OCI-LY7 (cell line): ENCODE data around the gene ARHGAP28. TPM values are rescaled to one million over a fixed set of nuclear protein-coding genes. Genes with fewer than 3 reads are reported as not detected.

Source experiments
- BruUV-seq: library from RNA; stranded (reverse); fragments of 400-500 nt; replicated peaks from 2 replicates; lab custom pipeline; 2021; lab: Mats Ljungman, UMichigan
- CTCF ChIA-PET: fragments of 300-600 bp; sonication (Branson Sonifier 250); formaldehyde crosslinking; loops from one replicate; lab custom pipeline; 2022; ENCODE audit warnings: antibody characterized with exemption; ENCODE audit not compliant: unreplicated experiment; lab: Charles Lee
- POLR2A ChIA-PET: fragments of 300-600 bp; sonication (Branson Sonifier 250); formaldehyde crosslinking; loops from one replicate; lab custom pipeline; 2022; ENCODE audit warnings: antibody characterized with exemption; lab: Charles Lee
- DNase-seq: peaks from one replicate; pipeline ENCODE4 v3.0.0-alpha.2; 2015; ENCODE audit warnings: low spot score
- H2AFZ ChIP-seq: fragments of 200-600 bp; sonication (generic), shearing (Covaris generic); 2 replicates; pipeline ENCODE4 v1.6.1; 2014; ENCODE audit warnings: mild to moderate bottlenecking, antibody characterized with exemption, low read length, moderate library complexity
- H3K27ac ChIP-seq: fragments of 200-600 bp; sonication (generic); 2 replicates; pipeline ENCODE4 v1.5.1; 2014; ENCODE audit warnings: mixed run types, low read depth, mild to moderate bottlenecking, moderate library complexity, low read length, inconsistent platforms; ENCODE audit not compliant: poor library complexity, severe bottlenecking
- H3K36me3 ChIP-seq: fragments of 200-600 bp; sonication (generic); 2 replicates; pipeline ENCODE4 v1.6.1; 2014; ENCODE audit warnings: mild to moderate bottlenecking, antibody characterized with exemption, low read length, moderate library complexity, mixed read lengths; ENCODE audit not compliant: insufficient read depth
- H3K4me1 ChIP-seq: fragments of 200-600 bp; sonication (generic); 2 replicates; pipeline ENCODE4 v1.5.1; 2014; ENCODE audit warnings: mild to moderate bottlenecking, low read length; ENCODE audit not compliant: insufficient read depth, poor library complexity, severe bottlenecking
- H3K4me2 ChIP-seq: fragments of 200-600 bp; sonication (generic); 2 replicates; pipeline ENCODE4 v1.6.1; 2014; ENCODE audit warnings: mild to moderate bottlenecking, low read length
- H3K4me3 ChIP-seq: fragments of 200-600 bp; sonication (generic); 2 replicates; pipeline ENCODE4 v1.5.1; 2014; ENCODE audit warnings: mild to moderate bottlenecking, low read depth, low read length; ENCODE audit not compliant: poor library complexity, severe bottlenecking
- H3K79me2 ChIP-seq: fragments of 200-600 bp; sonication (generic); 2 replicates; pipeline ENCODE4 v1.6.1; 2016; ENCODE audit warnings: low read depth, mild to moderate bottlenecking, low read length, moderate library complexity, mixed read lengths; ENCODE audit not compliant: insufficient read depth
- H3K9me2 ChIP-seq: fragments of 200-600 bp; sonication (generic); 2 replicates; pipeline ENCODE4 v1.6.1; 2016; ENCODE audit warnings: mild to moderate bottlenecking, low read length, mixed read lengths; ENCODE audit not compliant: insufficient read depth
- H3K9me3 ChIP-seq: fragments of 200-600 bp; sonication (generic); 2 replicates; pipeline ENCODE4 v1.6.1; 2014; ENCODE audit warnings: mild to moderate bottlenecking, mixed run types, low read length, mixed read lengths
- H4K20me1 ChIP-seq: fragments of 200-600 bp; sonication (generic); 2 replicates; pipeline ENCODE4 v1.6.1; 2014; ENCODE audit warnings: mild to moderate bottlenecking, antibody characterized with exemption, low read length, moderate library complexity, mixed read lengths; ENCODE audit not compliant: insufficient read depth
- CTCF ChIP-seq: fragments of 200-600 bp; sonication (generic); conservative IDR thresholded peaks from 2 replicates; pipeline ENCODE4 v1.5.1; 2014; ENCODE audit warnings: mild to moderate bottlenecking, antibody characterized with exemption, low read length, moderate library complexity, mixed read lengths
- EZH2phosphoT487 ChIP-seq: fragments of 200-600 bp; sonication (generic); IDR thresholded peaks from 2 replicates; pipeline ENCODE4 v1.6.1; 2018; ENCODE audit warnings: low read depth, borderline replicate concordance, mild to moderate bottlenecking, mixed run types, antibody characterized with exemption, low read length, moderate library complexity, mixed read lengths
- intact Hi-C: fragments of 100-400 bp; cut with micrococcal nuclease; formaldehyde crosslinking; loops from one replicate; pipeline ENCODE4 v1.10.0; 2022; ENCODE audit not compliant: unreplicated experiment
- total RNA-seq, 2 experiments: library from RNA; depleted of rRNA in 1 of 2; stranded (reverse); fragments of >200 nt in 1 of 2; shearing (Covaris generic) in 1 of 2; gene quantifications; 2 replicates each; pipeline ENCODE4 v1.2.3, GENCODE V29; 2014 to 2022

ARHGAP28 gene
- total RNA-seq, 2 experiments from 2014 or later, result not detected

GRCh38 chr18:6752202-6752860 is 22.8 kb downstream of the ARHGAP28 start:
- H4K20me1 ChIP-seq, result no peaks in the 10 kb centered on the region
- H3K4me2 ChIP-seq, result no peak overlapping the region
- TF ChIP-seq CTCF (no peak), EZH2phosphoT487 (no peak)
- no peaks in the 10 kb centered on the region for H3K9me2 ChIP-seq
- no peak for DNase-seq
- ChIA-PET CTCF (interaction anchor here (0.6 kb wide), 1 partner anchor 1063 kb away, joined by 4 read pairs; no protein-coding TSS in a partner anchor), POLR2A (interaction anchor here (0.7 to 0.9 kb wide), 2 partner anchors 8 to 9 kb away, joined by 3 read pairs; no protein-coding TSS in a partner anchor)
- no peaks in the 10 kb centered on the region for H3K79me2 ChIP-seq
- H3K4me1 ChIP-seq, result no peaks in the 10 kb centered on the region
- BruUV-seq, result no TSS peak
- no peak overlapping the region for H2AFZ ChIP-seq
- H3K27ac ChIP-seq, result no peak overlapping the region
- no peaks in the 10 kb centered on the region for H3K36me3 ChIP-seq
- intact Hi-C loops, result no loop called here
- H3K4me3 ChIP-seq, result no peak overlapping the region
- H3K9me3 ChIP-seq, result no peaks in the 10 kb centered on the region

- no TSS peak for BruUV-seq
- Histone ChIP-seq H3K79me2 (no peaks in the 10 kb centered on the region), H3K9me2 (no peaks in the 10 kb centered on the region), H3K36me3 (no peaks in the 10 kb centered on the region), H3K4me3 (no peak overlapping the region), H3K4me1 (no peaks in the 10 kb centered on the region), H4K20me1 (no peaks in the 10 kb centered on the region), H3K9me3 (no peaks in the 10 kb centered on the region), H3K4me2 (no peak overlapping the region), H3K27ac (no peak overlapping the region), H2AFZ (no peak overlapping the region)
- TF ChIP-seq EZH2phosphoT487 (no peak), CTCF (no peak)
- ChIA-PET POLR2A (interaction anchor here (1.3 kb wide), 1 partner anchor 94 kb away, joined by 3 read pairs; no protein-coding TSS in a partner anchor), CTCF (no interaction called here)
- DNase-seq, result no peak
- intact Hi-C loops, result no loop called here
These were observed 25.6 kb downstream of the ARHGAP28 start for GRCh38 chr18:6755107-6755506.

- CTCF ChIA-PET, result no interaction called here
- Histone ChIP-seq H3K4me3 (no peak overlapping the region), H3K9me2 (no peaks in the 10 kb centered on the region), H3K9me3 (no peaks in the 10 kb centered on the region), H3K4me1 (no peaks in the 10 kb centered on the region), H3K27ac (no peak overlapping the region), H3K79me2 (no peaks in the 10 kb centered on the region), H4K20me1 (no peaks in the 10 kb centered on the region), H2AFZ (no peak overlapping the region), H3K4me2 (no peak overlapping the region), H3K36me3 (no peaks in the 10 kb centered on the region)
- TF ChIP-seq CTCF, result no peak
- no peak for TF ChIP-seq EZH2phosphoT487
- no peak for DNase-seq
- no TSS peak for BruUV-seq
- POLR2A ChIA-PET, result no interaction called here
- intact Hi-C loops, result no loop called here
These were observed 28.4 kb downstream of the ARHGAP28 start for GRCh38 chr18:6757931-6758330.
